ENCODE measurements around the gene GCNA.
"Not testable (repeated sequence)": the region's sequence is repeated elsewhere in the genome, so short reads cannot be mapped to it uniquely, and the experiment has no call there.

GCNA gene

DNA sequence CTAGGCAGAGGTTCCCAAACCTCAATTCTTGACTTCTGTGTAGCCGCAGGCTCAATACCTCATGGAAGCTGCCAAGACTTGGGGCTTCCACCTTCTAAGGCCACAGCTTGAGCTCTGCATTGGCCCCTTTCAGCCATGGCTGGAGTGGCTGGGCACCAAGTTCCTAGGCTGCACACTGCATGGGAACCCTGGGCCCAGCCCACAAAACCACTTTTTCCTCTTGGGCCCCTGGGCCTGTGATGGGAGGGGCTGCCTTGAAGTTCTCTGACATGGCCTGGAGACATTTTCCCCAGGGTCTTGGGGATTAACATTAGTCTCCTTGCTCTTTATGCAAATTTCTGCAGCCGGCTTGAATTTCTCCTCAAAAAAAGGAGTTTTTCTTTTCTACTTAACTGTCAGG lies 75.1 kb downstream of the GCNA start:
- Histone ChIP-seq H3K36me3 (replicated peaks) (no peaks in the 10 kb centered on the region), H3K4me3 (ENCODE audit: low read depth, low read length) (no peak overlapping the region), H3K27me3 (replicated peaks) (no peaks in the 10 kb centered on the region), H3K27ac (no peak overlapping the region)
- no peak for DNase-seq
- TF ChIP-seq, protein P1, sequence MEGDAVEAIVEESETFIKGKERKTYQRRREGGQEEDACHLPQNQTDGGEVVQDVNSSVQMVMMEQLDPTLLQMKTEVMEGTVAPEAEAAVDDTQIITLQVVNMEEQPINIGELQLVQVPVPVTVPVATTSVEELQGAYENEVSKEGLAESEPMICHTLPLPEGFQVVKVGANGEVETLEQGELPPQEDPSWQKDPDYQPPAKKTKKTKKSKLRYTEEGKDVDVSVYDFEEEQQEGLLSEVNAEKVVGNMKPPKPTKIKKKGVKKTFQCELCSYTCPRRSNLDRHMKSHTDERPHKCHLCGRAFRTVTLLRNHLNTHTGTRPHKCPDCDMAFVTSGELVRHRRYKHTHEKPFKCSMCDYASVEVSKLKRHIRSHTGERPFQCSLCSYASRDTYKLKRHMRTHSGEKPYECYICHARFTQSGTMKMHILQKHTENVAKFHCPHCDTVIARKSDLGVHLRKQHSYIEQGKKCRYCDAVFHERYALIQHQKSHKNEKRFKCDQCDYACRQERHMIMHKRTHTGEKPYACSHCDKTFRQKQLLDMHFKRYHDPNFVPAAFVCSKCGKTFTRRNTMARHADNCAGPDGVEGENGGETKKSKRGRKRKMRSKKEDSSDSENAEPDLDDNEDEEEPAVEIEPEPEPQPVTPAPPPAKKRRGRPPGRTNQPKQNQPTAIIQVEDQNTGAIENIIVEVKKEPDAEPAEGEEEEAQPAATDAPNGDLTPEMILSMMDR (IDR thresholded peaks at IDR 0.05; ENCODE audit: low read depth, low read length, missing control alignments), result no peak
- in situ Hi-C loops (cut with HindIII; ENCODE audit: low pct_ligation_motif_present, low sequenced_read_pairs), result no loop called here

DNA sequence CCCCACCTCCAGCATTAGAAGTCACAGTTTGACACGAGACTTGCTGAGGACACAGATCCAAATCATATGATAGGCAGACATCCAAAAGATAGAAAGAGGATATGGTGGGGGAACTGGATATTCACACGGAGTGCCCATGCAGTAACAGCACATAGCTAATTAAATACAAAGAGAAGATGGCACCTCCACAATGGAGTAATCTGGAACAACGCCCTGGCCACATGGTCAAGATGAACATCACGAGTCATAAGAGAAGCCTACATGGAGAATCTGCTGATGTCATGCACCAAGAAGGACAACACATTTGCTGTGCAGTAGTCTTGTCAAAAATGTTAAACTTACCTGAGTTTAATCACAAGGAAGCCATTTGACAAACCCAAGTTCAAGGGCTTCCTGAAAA lies 79.0 kb downstream of the GCNA start:
- H3K36me3 ChIP-seq (replicated peaks), result no peaks in the 10 kb centered on the region
- no peaks in the 10 kb centered on the region for H3K27me3 ChIP-seq (replicated peaks)
- no peak overlapping the region for H3K27ac ChIP-seq
- H3K4me3 ChIP-seq (ENCODE audit: low read depth, low read length), result no peak overlapping the region
- TF ChIP-seq, protein P1 (IDR thresholded peaks at IDR 0.05; ENCODE audit: low read depth, low read length, missing control alignments), result no peak
- no peak for DNase-seq
- in situ Hi-C loops (cut with HindIII; ENCODE audit: low pct_ligation_motif_present, low sequenced_read_pairs), result no loop called here

DNA sequence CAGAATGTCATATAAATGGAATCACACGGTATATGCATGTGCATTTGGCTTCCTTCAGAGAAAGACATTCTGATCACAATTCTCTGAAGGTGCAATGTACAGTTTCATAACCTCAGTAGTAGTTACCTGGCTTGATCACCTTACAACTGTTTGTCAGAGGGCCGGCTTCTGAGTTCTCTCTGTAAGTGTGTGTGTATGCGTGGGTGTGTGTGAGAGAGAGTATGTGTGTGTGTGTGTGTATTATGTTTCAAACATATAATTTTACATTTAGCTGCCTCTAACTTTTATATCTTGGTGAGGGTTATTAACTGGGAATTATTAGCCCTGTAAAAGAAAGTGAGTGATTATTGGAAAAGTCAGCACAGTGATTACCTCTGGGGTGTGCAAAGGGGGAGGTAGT lies 81.1 kb downstream of the GCNA start:
- TF ChIP-seq, protein P1 (IDR thresholded peaks at IDR 0.05; ENCODE audit: low read depth, low read length, missing control alignments), result no peak
- no peak for DNase-seq
- in situ Hi-C loops (cut with HindIII; ENCODE audit: low pct_ligation_motif_present, low sequenced_read_pairs), result no loop called here
- Histone ChIP-seq H3K36me3 (replicated peaks) (no peaks in the 10 kb centered on the region), H3K4me3 (ENCODE audit: low read depth, low read length) (no peak overlapping the region), H3K27me3 (replicated peaks) (no peaks in the 10 kb centered on the region), H3K27ac (no peak overlapping the region)

DNA sequence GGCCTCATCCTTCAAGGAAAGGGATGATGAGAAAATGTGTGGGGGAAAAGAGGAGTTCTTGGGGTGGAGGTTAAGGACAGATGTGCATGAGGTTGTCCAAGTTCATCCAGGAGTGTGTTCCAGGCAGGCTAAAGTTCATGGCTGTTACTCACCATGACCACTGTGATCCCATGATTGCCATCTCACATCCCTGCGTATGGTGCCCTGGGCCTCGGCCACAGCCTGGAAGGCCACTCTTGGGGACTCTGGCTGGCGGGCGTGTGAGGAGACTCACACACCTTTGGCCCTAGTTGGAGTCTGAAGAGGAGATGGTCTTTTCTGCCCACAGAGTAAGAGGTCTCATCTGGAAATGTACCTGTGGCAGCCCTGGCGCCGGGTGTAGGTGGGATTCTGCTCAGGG lies 81.7 kb downstream of the GCNA start:
- TF ChIP-seq, protein P1 (IDR thresholded peaks at IDR 0.05; ENCODE audit: low read depth, low read length, missing control alignments), result no peak
- DNase-seq, result no peak
- H3K4me3 ChIP-seq (ENCODE audit: low read depth, low read length), result no peak overlapping the region
- H3K27ac ChIP-seq, result no peak overlapping the region
- H3K27me3 ChIP-seq (replicated peaks), result no peaks in the 10 kb centered on the region
- in situ Hi-C loops (cut with HindIII; ENCODE audit: low pct_ligation_motif_present, low sequenced_read_pairs), result no loop called here
- no peaks in the 10 kb centered on the region for H3K36me3 ChIP-seq (replicated peaks)

DNA sequence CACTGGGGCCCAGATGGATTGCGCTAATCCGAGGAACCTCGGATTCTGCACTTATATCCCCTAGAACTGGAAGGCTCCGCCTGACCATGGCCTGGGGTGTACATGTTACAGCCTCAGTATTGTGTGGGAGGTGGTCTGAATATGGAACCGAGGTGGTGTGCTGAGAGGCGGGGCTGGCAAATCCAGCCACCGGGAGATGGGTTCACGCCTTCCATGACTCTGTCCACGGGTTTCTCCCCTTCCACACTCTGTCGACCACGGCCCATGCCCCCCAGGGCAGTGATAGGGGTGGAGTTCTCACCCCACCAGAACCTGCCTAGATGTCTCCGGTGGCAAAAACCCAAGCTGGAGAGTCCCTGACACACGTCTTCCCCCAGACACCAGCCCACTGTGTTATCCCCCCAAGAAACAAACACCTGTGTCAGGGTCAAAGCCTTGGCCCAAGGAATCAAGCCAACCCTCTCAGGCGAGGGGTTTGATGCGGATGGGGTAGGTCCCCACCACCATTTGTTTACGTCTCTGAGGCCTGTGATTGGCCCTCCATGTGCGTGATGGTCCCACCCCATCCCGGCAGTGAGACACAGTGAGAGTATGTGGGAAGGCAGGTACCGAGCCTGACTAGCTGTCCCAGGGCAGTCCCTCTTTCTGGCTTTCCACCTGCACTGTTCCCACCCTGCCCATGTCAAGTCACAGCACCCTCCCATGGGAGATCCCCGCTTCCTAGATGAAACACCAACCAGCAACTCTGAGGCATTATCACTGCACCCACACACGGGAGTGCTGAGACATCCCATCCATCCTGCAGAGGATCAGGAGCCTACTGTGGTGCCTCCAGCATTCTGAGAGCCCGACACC lies 82.6 kb downstream of the GCNA start:
- no peaks in the 10 kb centered on the region for H3K36me3 ChIP-seq (replicated peaks)
- TF ChIP-seq, protein P1 (IDR thresholded peaks at IDR 0.05; ENCODE audit: low read depth, low read length, missing control alignments), result no peak
- no peak for DNase-seq
- H3K27me3 ChIP-seq (replicated peaks), result no peaks in the 10 kb centered on the region
- in situ Hi-C loops (cut with HindIII; ENCODE audit: low pct_ligation_motif_present, low sequenced_read_pairs), result no loop called here
- no peak overlapping the region for H3K27ac ChIP-seq
- H3K4me3 ChIP-seq (ENCODE audit: low read depth, low read length), result no peak overlapping the region

DNA sequence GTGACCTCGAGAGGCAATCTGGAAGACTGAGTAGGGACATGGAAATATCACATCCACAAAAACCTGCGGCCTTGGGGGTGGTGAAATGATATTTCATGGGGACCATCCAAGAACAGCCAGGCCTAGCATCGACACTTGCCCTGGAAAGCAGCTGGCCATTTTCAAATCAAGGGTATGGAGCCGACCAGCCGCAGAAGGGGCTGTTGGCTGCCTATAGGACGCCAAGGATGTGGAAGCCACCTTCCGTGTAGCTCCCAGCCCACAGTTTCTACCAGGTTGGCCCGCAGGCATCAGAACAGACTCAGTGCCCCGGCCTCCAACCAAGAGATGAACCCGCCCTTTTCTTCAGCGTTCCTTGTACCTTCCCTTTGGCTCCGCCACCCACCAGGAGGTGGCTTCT lies 83.7 kb downstream of the GCNA start:
- TF ChIP-seq, protein P1 (IDR thresholded peaks at IDR 0.05; ENCODE audit: low read depth, low read length, missing control alignments), result no peak
- H3K27me3 ChIP-seq (replicated peaks), result no peaks in the 10 kb centered on the region
- no peak for DNase-seq
- in situ Hi-C loops (cut with HindIII; ENCODE audit: low pct_ligation_motif_present, low sequenced_read_pairs), result no loop called here
- no peak overlapping the region for H3K4me3 ChIP-seq (ENCODE audit: low read depth, low read length)
- H3K27ac ChIP-seq, result no peak overlapping the region
- no peaks in the 10 kb centered on the region for H3K36me3 ChIP-seq (replicated peaks)

DNA sequence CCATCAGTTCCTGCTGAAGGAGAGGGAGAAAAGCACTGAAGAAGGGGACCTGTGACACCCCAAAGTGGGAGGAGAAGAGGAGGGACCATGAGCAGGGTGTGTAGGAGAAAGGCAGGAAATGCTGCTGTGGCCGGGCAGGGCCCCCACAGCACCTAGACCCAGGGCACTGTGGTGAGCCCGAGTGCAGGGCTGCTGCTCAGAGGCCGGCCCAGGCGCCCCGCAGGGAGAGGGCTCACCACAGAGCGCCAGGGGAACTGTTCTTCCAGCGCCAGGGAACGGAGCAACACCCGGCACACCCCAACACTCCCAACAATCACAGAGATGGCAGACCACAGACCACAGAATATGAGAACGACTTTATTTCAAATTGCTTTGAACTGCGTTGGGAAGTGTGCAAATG lies 84.4 kb downstream of the GCNA start:
- H3K4me3 ChIP-seq (ENCODE audit: low read depth, low read length); in situ Hi-C loops (cut with HindIII; ENCODE audit: low pct_ligation_motif_present, low sequenced_read_pairs); DNase-seq; H3K27ac ChIP-seq; H3K36me3 ChIP-seq (replicated peaks); H3K27me3 ChIP-seq (replicated peaks): not testable (repeated sequence)
